ELR (cell line): ENCODE data around the gene NGDN.

Source experiments
- DNase-seq: peaks from one replicate; pipeline ENCODE4 v3.0.0-alpha.2; 2015; ENCODE audit warnings: low read depth

The NGDN gene

DNA sequence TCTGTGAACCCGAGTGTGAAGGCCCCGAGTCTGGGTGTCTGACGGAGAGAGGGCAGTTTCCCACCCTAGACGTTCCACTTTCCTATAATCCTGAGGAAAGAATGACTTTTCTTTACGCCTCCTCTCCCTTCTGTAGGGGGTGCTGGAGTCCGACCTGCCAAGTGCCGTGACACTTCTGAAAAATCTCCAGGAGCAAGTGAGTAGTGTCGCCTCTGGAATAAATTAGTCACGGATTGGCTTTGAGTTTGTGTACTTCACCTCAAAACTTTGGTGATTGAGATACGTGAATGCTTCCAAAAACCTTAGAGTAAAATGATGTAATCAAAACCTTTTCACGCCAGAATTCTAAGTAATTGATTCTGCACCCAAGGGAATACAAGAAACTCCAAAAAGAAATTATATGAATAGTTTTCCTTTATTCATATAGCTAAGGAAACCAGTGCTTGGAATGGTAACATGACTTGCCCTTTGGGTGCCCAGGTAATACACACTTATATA is 452 bp downstream of the NGDN start:
- DNase-seq, result peak; percentile 36

- no peak for DNase-seq
Measured at GRCh38 chr14:23470947-23471346, 1.4 kb downstream of the NGDN start.

DNA sequence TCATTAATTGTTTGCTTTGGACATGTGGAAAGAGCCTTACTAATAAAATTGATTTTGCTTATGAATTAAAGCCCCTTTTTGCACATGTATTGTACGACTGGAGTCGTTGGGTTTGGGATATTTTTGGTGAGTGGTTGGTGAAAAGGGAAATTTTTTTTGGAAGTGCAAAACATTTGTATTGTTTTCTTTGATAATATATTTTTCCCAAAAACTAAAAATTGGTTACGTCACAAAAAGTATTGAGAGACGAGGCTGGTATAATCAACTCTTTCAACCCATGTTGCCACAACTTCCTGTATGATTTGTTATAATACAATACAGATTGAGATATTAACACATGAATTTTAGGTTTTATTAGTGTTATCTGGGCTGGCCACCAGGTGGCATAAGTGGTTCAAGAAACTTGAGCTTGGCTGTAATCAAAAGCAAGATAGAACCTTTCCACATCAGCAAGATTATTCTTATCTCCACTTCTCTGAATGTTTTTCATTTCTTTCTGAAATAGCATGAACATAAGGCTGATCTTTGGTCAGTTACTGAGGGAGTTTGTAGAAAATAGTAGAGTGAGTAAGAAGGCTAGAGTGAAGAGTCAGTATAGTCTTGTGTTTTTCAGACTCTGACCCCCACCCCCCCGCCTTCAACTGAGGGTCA is 8.7 kb downstream of the NGDN start:
- peak; percentile 68 for DNase-seq

- DNase-seq, result peak; percentile 23
Measured at GRCh38 chr14:23481362-23481970, 12.0 kb downstream of the NGDN start.

GRCh38 chr14:23481979-23482822 is 12.7 kb downstream of the NGDN start:
- no peak for DNase-seq

- DNase-seq, result no peak
Measured at GRCh38 chr14:23482823-23483148, 13.3 kb downstream of the NGDN start.

- peak; percentile 51 for DNase-seq
Measured at GRCh38 chr14:23483236-23483854, 13.8 kb downstream of the NGDN start.

DNA sequence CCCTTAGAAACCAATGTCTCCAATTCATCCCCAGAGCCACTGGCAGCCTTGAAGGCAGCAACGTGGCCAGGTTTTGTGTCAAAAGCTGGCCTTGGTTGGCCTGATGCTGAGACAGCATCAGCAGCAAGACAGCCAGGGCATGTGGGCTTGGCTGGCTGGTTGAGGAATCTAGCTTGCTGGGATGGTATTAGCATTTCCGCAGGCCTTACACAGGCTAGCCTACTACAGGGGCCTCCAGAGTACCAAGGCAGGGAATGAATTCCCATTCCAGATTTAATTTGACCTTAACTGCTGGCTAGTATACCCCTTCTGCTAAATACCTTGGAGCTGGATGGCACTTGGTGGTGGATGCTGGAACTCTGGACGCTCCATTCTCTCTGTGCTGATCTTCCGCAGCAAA is 15.8 kb downstream of the NGDN start:
- no peak for DNase-seq

GRCh38 chr14:23486036-23486435 is 16.5 kb downstream of the NGDN start:
- no peak for DNase-seq

GRCh38 chr14:23487216-23487615 is 17.7 kb downstream of the NGDN start:
- no peak for DNase-seq

- peak; percentile 11 for DNase-seq
Measured at GRCh38 chr14:23492618-23493272, 23.2 kb downstream of the NGDN start.

- no peak for DNase-seq
Measured at GRCh38 chr14:23494223-23494622, 24.7 kb downstream of the NGDN start.

- DNase-seq, result no peak
Measured at GRCh38 chr14:23512156-23512555, 42.7 kb downstream of the NGDN start.

DNA sequence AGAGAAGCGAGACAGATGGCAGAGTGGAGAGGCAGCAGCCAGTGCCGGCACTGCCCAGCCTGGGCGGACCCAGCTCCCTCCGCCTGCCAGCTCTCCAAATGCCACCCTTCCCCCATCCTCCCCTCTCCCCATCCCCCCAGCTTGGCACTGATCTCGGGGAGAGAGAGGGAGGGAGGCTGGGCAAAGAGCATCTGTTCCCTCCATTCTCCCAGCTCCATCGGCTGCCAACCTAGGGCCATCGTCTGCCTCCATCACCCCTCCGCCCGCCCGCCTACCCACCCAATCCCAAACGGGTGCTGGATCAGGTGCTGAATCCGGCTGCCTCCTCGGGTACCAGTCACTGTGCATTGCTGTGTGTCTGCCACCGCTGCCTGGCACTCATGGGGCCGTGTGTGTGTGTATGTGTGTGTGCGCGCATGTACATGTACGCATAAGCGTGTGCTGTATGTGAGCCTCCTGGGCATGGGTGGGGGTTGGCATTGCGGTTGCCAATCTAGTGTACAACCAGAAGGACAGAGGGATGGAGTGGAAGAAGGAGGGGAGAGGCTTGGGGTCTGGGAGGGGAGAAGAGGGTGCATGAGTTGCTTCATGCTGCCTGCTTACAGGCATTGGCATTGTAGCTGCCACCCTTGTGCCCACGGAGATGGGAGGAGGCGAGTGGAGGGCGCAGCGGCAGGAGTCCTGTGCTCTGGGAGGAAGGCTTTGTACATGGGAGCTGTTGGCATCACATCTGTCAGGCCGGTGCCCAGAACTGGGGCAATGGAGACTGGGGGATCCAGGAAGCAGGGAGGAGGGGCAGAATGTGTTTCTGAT is 43.7 kb downstream of the NGDN start:
- DNase-seq, result no peak

DNA sequence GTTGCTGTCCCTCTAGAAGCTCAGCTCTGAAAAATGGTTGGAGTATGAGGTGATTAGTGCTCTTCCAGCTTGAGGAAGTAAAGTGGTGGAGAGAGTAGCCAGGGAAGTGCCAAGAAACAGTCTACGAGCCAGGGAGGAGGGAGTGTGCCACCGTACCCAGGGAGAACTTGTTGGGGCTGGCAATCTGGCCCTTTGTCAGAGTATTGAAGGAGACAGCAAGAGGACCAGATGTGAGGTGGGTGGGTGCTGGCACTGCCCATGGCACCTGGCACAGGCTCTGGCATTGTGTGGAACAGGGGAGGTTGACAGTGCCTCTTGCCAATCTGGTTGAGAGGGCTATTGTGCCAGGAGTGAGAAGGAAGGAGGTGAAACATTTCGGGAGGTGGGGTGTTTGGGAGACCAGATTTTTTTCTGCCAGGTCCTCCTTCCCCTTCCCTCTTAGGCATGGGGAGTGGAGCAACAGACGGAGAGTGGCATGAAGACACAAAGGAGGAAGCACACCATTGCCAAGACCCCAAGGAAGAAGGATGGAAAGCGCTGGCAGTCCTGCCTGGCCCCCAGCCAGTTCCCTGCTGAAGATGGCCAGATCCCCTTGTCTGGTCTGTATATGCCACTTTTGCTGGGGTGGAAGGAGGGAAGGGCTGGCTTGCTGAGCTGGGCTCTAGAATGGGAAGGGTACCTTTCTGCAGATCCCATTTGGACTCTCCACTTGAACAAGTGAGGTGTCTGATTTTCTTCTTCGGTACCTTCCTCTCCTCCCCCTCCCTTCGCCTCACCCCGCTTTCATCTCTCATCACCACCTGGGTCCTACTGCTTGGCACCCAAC is 44.5 kb downstream of the NGDN start:
- no peak for DNase-seq

GRCh38 chr14:23514644-23514957 is 45.1 kb downstream of the NGDN start:
- DNase-seq, result no peak

DNA sequence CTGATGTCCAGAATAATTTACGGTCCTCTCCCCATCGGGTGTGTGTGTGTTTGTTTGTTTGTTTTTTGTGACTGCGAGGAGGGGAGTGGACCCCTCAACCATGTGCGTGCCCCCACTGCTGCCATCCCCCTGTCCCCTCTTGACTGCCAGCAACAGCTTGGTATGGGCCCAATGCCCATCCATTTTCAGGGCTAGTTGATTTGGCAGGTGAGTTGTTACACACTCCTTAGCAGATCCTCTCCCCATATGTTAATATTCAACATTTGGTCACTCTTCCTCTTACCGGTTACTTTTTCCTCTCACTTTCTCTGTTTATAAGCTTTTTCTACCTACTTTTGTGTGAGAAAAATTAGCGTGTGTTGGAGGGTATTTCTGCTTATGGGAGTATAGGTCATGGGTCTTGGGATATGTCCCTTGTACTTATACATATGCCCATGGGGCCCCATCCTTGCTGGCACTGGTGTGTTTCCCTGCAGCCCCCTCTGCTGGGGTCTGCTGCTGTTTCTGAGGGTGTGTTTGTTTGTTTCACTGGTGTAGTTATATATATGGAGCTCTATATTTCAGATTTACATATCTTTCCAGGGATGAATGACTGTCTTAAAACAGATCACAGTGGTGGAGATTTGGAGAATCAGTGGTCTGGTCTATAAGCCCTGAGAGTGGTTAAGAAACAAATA is 48.3 kb downstream of the NGDN start:
- DNase-seq, result no peak

GRCh38 chr14:23518709-23519108 is 49.2 kb downstream of the NGDN start:
- DNase-seq, result no peak

DNA sequence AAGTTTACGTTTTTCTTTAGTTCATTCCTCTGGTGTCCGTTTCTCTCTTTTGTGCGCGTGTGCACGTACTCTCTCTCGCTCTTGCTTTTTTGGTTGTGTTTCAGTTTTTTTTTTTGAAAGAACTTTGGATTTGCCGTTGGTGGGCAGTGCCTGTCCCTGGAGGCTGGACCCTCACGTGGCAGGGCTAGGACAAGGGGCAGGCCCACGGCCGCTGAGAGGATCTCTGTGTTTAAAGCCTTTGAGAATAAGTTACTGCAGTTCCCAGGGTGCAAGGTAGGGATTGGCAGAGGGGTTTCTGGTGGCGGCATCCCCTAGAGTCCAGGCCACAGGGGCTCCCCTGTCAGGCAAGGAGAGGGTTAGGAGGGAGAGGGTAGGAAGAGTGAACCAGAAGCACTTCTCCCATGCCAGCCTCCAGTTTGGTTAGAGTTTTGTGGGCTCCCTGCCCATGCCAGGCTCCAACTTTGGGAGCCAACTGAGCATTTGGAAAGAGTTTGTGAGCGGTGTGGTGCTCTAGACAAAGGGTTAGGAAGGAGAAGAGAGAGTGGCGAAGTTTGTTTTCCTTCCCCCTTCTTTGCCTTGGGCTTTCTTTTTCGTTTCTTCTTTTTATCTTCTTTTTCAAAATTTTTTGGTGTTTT is 51.5 kb downstream of the NGDN start:
- no peak for DNase-seq
